ENCODE data around the gene RNASEH2A.

- TF ChIP-seq CTCF (IDR thresholded peaks at IDR 0.05; ENCODE audit: insufficient read depth, low read length, poor library complexity, severe bottlenecking) (no peak), EZH2phosphoT487 (conservative IDR thresholded peaks at IDR 0.05; ENCODE audit: low read length) (no peak)
Observed at GRCh38 chr19:12770922-12771321, 35.5 kb upstream of the RNASEH2A start.
